HepG2 (cell line): ENCODE data around the gene LAPTM4A. TPM values are rescaled to one million over a fixed set of nuclear protein-coding genes. Genes with fewer than 3 reads are reported as not detected.

Source experiments
- KLF16 ChIP-seq, 2 experiments: sonication (generic) in 1 of 2; formaldehyde crosslinking in 1 of 2; IDR thresholded peaks; 2 replicates each; pipeline versions ENCODE4 v1.6.1 to v1.8.0; 2016 to 2023; ENCODE audit warnings: missing genetic modification reagents in 2 of 2, missing compliant biosample characterization in 1 of 2
- MIXL1 ChIP-seq: IDR thresholded peaks from 2 replicates; pipeline ENCODE4 v1.6.1; 2016
- NFRKB ChIP-seq: fragments of 450-650 bp; IDR thresholded peaks from 2 replicates; pipeline ENCODE4 v1.6.1; 2017
- SKI ChIP-seq: fragments of 450-650 bp; IDR thresholded peaks from one replicate; pipeline ENCODE4 v1.6.1; 2018; ENCODE audit warnings: mild to moderate bottlenecking; ENCODE audit not compliant: partially characterized antibody
- STAG1 ChIP-seq: sonication (generic); formaldehyde crosslinking; IDR thresholded peaks from 2 replicates; pipeline ENCODE4 v1.4.0; 2020; ENCODE audit warnings: missing genetic modification reagents
- ZBED4 ChIP-seq: sonication (generic); formaldehyde crosslinking; IDR thresholded peaks from 2 replicates; pipeline ENCODE4 v1.4.0; 2020; ENCODE audit warnings: missing genetic modification reagents, borderline replicate concordance
- ZBTB20 ChIP-seq: sonication (generic); formaldehyde crosslinking; IDR thresholded peaks from 2 replicates; pipeline ENCODE4 v1.8.1; 2023; ENCODE audit warnings: missing genetic modification reagents, low read depth, mild to moderate bottlenecking, borderline replicate concordance
- ZNF17 ChIP-seq: sonication (generic); formaldehyde crosslinking; IDR thresholded peaks from 2 replicates; pipeline ENCODE4 v1.5.0; 2020; ENCODE audit warnings: mild to moderate bottlenecking, missing genetic modification reagents
- ZNF180 ChIP-seq: sonication (generic); formaldehyde crosslinking; IDR thresholded peaks from 2 replicates; pipeline ENCODE4 v1.4.0; 2020; ENCODE audit warnings: low read depth, missing genetic modification reagents, borderline replicate concordance
- ZNF264 ChIP-seq: sonication (generic); formaldehyde crosslinking; IDR thresholded peaks from 2 replicates; pipeline ENCODE4 v1.4.0; 2020; ENCODE audit warnings: missing genetic modification reagents
- ZNF317 ChIP-seq: sonication (generic); formaldehyde crosslinking; IDR thresholded peaks from 2 replicates; pipeline ENCODE4 v1.5.0; 2020; ENCODE audit warnings: mild to moderate bottlenecking, missing genetic modification reagents
- ZNF563 ChIP-seq: sonication (generic); formaldehyde crosslinking; IDR thresholded peaks from 2 replicates; pipeline ENCODE4 v1.8.0; 2022; ENCODE audit warnings: mild to moderate bottlenecking, moderate library complexity, missing genetic modification reagents
- ZNF619 ChIP-seq: sonication (generic); formaldehyde crosslinking; IDR thresholded peaks from 2 replicates; pipeline ENCODE4 v1.4.0; 2020; ENCODE audit warnings: mild to moderate bottlenecking, missing genetic modification reagents
- ZNF670 ChIP-seq: sonication (generic); formaldehyde crosslinking; IDR thresholded peaks from 2 replicates; pipeline ENCODE4 v1.8.0; 2022; ENCODE audit warnings: mild to moderate bottlenecking, missing genetic modification reagents, borderline replicate concordance
- ZSCAN29 ChIP-seq: sonication (generic); formaldehyde crosslinking; conservative IDR thresholded peaks from 2 replicates; pipeline ENCODE4 v1.4.0; 2020; ENCODE audit warnings: mild to moderate bottlenecking, missing genetic modification reagents
- polyA plus RNA-seq, 8 experiments: library from polyadenylated mRNA; depleted of rRNA in 3 of 8; stranded (reverse) in 7 of 8; unstranded in 1 of 8; fragments of >200 nt; fragmentation: Illumina TruSeq in 4 of 8; extraction: Trizol in 4 of 8; gene quantifications; 2 replicates each; pipeline versions ENCODE4 v1.2.1 to v1.2.3, GENCODE V29; 2011 to 2016; ENCODE audit warnings: low read depth in 4 of 8, missing spikeins in 1 of 8, mixed read lengths in 1 of 8; ENCODE audit not compliant: insufficient read depth in 1 of 8
- total RNA-seq, 5 experiments: library from RNA; depleted of rRNA; stranded (reverse); fragments of >200 nt; fragmentation: Illumina TruSeq; extraction: Trizol; gene quantifications; 2 replicates each; pipeline ENCODE4 v1.2.3, GENCODE V29; 2016; ENCODE audit warnings: low read depth in 1 of 5
- TF ChIP-seq, protein P1 (sequence below): sonication (generic); formaldehyde crosslinking; IDR thresholded peaks from 2 replicates; pipeline ENCODE4 v1.4.0; 2020; ENCODE audit warnings: missing genetic modification reagents
- TF ChIP-seq, protein P2 (sequence below): IDR thresholded peaks from 2 replicates; pipeline ENCODE4 v1.6.1; 2016
- TF ChIP-seq, protein P3 (sequence below): IDR thresholded peaks from 2 replicates; pipeline ENCODE4 v1.6.1; 2016; ENCODE audit warnings: low read depth, control low read depth

LAPTM4A gene
- total and polyA plus RNA-seq, 2 of the 13 experiments (the other 11 are each of a cell fraction or from before 2014, with no cell fraction given) = 116 to 558 TPM

- TF ChIP-seq, protein P1, sequence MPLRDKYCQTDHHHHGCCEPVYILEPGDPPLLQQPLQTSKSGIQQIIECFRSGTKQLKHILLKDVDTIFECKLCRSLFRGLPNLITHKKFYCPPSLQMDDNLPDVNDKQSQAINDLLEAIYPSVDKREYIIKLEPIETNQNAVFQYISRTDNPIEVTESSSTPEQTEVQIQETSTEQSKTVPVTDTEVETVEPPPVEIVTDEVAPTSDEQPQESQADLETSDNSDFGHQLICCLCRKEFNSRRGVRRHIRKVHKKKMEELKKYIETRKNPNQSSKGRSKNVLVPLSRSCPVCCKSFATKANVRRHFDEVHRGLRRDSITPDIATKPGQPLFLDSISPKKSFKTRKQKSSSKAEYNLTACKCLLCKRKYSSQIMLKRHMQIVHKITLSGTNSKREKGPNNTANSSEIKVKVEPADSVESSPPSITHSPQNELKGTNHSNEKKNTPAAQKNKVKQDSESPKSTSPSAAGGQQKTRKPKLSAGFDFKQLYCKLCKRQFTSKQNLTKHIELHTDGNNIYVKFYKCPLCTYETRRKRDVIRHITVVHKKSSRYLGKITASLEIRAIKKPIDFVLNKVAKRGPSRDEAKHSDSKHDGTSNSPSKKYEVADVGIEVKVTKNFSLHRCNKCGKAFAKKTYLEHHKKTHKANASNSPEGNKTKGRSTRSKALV = no peak
- TF ChIP-seq ZNF670 (CRISPR knock-in tag) (0 out of 2 replicates have a peak, but pooled peaks have one; percentile 5), STAG1 (peak; percentile 88), ZNF317 (peak; percentile 82), KLF16 (CRISPR knock-in tag; IDR thresholded peaks at IDR 0.05) (peak in 1 of 2 experiments; percentile 92; a peak in 2 of 4 replicates), ZNF17 (CRISPR knock-in tag) (no peak), ZNF264 (CRISPR knock-in tag) (0 out of 2 replicates have a peak, but pooled peaks have one; percentile 52), ZNF563 (CRISPR knock-in tag) (0 out of 2 replicates have a peak, but pooled peaks have one; percentile 41), ZBTB20 (CRISPR knock-in tag) (no peak), SKI (peak; percentile 94), ZBED4 (peak; percentile 98), ZNF180 (CRISPR knock-in tag) (no peak), ZSCAN29 (CRISPR knock-in tag) (no peak; the same call in 1 of the 2 replicates), ZNF619 (0 out of 2 replicates have a peak, but pooled peaks have one; percentile 91), MIXL1 (CRISPR knock-in tag) (no peak), NFRKB (no peak)
- TF ChIP-seq, protein P2, sequence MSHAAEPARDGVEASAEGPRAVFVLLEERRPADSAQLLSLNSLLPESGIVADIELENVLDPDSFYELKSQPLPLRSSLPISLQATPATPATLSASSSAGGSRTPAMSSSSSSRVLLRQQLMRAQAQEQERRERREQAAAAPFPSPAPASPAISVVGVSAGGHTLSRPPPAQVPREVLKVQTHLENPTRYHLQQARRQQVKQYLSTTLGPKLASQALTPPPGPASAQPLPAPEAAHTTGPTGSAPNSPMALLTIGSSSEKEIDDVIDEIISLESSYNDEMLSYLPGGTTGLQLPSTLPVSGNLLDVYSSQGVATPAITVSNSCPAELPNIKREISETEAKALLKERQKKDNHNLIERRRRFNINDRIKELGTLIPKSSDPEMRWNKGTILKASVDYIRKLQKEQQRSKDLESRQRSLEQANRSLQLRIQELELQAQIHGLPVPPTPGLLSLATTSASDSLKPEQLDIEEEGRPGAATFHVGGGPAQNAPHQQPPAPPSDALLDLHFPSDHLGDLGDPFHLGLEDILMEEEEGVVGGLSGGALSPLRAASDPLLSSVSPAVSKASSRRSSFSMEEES (CRISPR knock-in tag) = peak; percentile 67; the same call in 1 of the 2 replicates
- TF ChIP-seq, protein P3, sequence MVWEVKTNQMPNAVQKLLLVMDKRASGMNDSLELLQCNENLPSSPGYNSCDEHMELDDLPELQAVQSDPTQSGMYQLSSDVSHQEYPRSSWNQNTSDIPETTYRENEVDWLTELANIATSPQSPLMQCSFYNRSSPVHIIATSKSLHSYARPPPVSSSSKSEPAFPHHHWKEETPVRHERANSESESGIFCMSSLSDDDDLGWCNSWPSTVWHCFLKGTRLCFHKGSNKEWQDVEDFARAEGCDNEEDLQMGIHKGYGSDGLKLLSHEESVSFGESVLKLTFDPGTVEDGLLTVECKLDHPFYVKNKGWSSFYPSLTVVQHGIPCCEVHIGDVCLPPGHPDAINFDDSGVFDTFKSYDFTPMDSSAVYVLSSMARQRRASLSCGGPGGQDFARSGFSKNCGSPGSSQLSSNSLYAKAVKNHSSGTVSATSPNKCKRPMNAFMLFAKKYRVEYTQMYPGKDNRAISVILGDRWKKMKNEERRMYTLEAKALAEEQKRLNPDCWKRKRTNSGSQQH = no peak
These were observed 42.1 kb upstream of the LAPTM4A start (continued) for GRCh38 chr2:20093263-20094141.
